ENCODE data around the gene MAGED2. TPM values are rescaled to one million over a fixed set of nuclear protein-coding genes. Genes with fewer than 3 reads are reported as not detected.

MAGED2 gene
- total RNA-seq, result 215 and 219 TPM in 2 replicates

GRCh38 chrX:54807524-54808108 lies at the start of gene MAGED2:
MAGED2 (plus strand) TSS chrX:54807745; CDS start chrX:54809332, 1,587 bp downstream.

GRCh38 chrX:54798137-54798536 lies 9.4 kb upstream of the MAGED2 start, which contains the start of gene ITIH6:
ITIH6 (minus strand) TSS chrX:54798255; CDS start chrX:54798210, 45 bp downstream.

Other genes with a start within 250 kb of the MAGED2 start
- gene ITIH6, start 9.5 kb upstream of the MAGED2 start, total RNA-seq, result not detected in 2 replicates
- 19.5 and 20.8 TPM in 2 replicates for gene TRO, start 113.1 kb downstream of the MAGED2 start, total RNA-seq
- 0.45 TPM in 1 of 2 replicates, not detected in the other for gene PFKFB1, start 186.4 kb downstream of the MAGED2 start, total RNA-seq
- gene APEX2, start 192.6 kb downstream of the MAGED2 start, total RNA-seq, result 15.5 and 15.8 TPM in 2 replicates
- gene ALAS2, start 223.2 kb downstream of the MAGED2 start, total RNA-seq, result not detected in 2 replicates